Renal pelvis (tissue), 4 donors: ENCODE data around the gene DDX1. TPM values are rescaled to one million over a fixed set of nuclear protein-coding genes. Genes with fewer than 3 reads are reported as not detected.
"Not testable (repeated sequence)": the region's sequence is repeated elsewhere in the genome, so short reads cannot be mapped to it uniquely, and the experiment has no call there.

Source experiments
- DNase-seq: peaks from one replicate; pipeline ENCODE4 v3.0.0-alpha.2; 2013
- polyA plus RNA-seq, 3 donors: library from polyadenylated mRNA; unstranded; fragments of 120-200 nt; gene quantifications; one replicate each; pipeline ENCODE4 v1.2.1, GENCODE V29; 2013; ENCODE audit not compliant: insufficient read length in 3 of 3

Gene DDX1
- polyA plus RNA-seq, 3 donors, result 159 to 177 (median 163) TPM

DNA sequence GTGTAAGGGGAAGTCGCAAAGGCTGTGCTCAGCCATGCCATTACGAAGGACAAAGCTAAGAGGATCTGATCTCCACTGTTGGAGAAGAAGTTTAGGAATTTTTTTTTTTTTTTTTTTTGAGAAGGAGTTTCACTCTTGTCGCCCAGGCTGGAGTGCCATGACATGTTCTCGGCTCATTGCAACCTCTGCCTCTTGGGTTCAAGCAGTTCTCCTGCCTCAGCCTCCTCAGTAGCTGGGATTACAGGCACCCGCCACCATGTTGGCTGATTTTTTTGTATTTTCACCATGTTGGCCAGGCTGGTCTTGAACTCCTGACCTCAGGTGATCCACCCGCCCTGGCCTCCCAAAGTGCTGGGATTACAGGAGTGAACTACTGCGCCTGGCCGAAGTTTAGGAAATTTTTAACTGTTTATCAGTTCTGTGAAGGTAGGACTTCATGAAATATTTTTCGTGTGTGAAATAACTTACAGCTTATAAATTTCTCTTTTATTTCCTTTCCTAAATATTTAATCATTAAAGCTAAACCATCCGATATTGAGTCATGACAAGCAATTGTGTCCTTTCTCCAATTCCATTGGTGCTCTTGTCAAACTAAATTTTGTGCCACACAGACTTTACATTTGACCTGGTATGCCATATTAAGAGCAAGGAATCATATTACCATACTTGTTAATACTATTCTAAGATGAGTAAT, 22.2 kb downstream of the DDX1 start:
- no peak for DNase-seq

GRCh38 chr2:15614545-15615300, 23.1 kb downstream of the DDX1 start:
- DNase-seq, result no peak

GRCh38 chr2:15615301-15615920, 23.7 kb downstream of the DDX1 start:
- no peak for DNase-seq

DNA sequence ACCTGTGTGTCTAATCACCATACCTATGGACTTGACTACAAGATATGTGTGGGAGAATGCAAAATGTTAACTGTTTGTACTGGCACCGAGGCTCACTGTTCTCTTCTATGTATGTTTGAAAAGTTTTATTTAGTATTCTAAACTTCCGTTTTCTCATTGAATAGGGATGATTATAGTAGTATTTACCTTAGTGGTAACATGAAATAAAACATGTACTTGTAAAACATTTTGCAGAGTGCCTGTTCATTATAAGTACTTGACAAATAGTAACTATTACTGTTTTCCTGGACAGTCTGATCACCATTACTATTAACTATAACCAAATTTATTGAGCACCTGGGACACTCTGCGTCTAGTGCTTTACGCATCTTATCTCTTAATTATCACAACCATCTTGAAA, 24.8 kb downstream of the DDX1 start:
- no peak for DNase-seq

- no peak for DNase-seq
These were observed 25.4 kb downstream of the DDX1 start for GRCh38 chr2:15616850-15617777.

DNA sequence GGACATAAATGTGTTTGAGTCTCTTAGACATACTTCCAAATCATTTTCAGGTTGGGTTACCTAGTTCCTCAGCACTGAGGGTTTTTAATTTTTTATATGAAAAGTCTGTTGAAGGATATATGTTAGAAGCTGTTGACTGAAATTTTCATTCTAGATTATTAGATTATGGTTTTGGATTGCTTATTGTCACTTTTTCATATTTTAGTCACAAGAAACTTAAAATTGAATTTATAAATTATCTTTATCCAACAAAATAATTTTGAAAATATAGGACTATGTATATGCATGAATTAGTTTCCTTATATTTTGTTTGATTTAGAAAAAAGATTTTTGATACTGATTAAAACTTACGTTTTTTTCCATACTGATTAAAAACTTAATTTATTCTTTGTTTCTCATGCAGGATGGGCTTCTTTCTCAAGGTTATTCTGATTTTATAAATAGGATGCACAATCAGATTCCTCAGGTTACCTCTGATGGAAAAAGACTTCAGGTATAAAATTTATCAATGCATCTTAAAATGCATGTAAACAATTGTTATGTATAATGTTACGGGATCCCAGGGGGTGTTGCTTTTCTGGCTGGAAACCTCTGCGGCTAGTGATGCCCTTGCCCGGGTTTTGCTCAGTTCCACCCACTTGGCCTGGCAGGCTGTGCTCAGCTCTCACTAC, 26.2 kb downstream of the DDX1 start:
- no peak for DNase-seq

DNA sequence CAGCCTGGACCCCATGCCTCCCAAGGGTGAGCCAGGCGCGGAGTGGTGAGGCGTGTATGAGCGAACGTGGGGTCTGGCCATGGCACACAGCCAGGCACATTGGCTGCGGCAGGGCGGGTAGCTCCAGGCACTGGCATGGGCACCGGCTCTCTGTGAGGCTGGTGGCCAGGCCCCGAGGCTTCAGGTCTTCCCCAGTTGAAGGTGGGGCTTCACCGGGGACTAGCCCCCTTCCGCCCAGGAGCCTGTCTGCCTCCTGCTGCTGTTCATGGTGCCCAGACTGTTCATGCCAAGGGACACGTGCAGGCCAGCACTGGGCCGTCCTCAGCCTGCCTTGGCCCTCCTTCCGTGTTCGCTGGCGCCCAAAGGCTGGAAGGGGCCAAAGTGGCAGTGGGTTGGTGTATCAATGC, 26.8 kb downstream of the DDX1 start:
- DNase-seq, result no peak

GRCh38 chr2:15619076-15619475, 27.4 kb downstream of the DDX1 start:
- DNase-seq, result no peak

DNA sequence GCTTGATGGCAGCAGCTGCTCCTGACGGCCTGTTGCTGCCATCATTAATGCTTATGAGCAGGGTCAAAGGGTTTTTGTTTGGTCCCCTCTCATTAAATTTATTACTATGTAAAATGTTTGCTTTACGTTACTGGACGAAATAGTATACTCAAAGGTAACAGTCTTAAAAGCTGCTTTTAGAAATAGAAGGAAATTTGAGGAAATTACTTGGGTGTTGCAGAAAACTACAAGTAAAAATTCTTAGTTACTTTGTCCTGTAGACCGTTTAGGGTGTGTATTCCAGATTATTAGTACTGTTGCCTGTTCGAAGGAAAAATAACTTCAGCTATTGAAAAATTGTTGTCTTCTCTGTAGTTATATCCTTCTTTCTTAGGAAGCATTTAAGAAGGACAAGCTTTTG, 27.8 kb downstream of the DDX1 start:
- no peak for DNase-seq

- no peak for DNase-seq
These were observed 28.3 kb downstream of the DDX1 start for GRCh38 chr2:15619938-15620337.

DNA sequence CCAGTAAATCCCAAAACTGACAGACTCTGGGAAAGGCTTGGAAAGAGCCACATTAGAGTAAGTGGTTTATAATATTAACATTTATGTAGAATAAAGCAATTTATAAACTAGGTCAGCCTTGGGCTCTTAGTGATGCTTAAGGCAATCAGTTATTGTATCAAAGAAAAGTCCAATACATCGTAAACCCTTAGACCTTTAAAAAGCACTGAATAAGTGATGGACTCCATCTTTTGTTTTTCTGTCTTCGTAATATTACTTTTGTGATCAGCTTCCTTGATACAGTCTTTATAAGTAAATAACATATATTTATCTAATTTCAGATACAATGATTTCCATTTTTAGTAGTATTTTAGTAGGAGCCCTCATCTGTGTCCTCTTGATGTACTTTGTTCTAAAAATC, 28.7 kb downstream of the DDX1 start:
- no peak for DNase-seq

GRCh38 chr2:15620857-15621471, 29.3 kb downstream of the DDX1 start:
- DNase-seq, result no peak

DNA sequence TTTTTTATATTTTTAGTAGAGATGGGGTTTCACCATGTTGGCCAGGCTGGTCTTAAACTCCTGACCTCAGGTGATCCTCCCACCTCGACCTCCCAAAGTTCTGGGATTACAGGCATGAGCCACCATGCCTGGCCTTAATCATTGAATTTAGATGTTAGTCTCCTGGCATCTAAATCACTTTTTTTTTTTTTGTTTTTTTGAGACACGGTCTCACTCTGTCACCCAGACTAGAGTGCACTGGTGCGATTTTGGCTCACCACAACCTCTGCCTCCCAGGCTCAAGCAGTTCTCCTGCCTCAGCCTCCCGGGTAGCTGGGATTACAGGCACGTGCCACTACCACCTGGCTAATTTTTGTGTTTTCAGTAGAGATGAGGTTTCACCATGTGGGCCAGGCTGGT, 29.8 kb downstream of the DDX1 start:
- DNase-seq, result not testable (repeated sequence)

- DNase-seq, result no peak
These were observed 30.5 kb downstream of the DDX1 start for GRCh38 chr2:15622214-15622613.

DNA sequence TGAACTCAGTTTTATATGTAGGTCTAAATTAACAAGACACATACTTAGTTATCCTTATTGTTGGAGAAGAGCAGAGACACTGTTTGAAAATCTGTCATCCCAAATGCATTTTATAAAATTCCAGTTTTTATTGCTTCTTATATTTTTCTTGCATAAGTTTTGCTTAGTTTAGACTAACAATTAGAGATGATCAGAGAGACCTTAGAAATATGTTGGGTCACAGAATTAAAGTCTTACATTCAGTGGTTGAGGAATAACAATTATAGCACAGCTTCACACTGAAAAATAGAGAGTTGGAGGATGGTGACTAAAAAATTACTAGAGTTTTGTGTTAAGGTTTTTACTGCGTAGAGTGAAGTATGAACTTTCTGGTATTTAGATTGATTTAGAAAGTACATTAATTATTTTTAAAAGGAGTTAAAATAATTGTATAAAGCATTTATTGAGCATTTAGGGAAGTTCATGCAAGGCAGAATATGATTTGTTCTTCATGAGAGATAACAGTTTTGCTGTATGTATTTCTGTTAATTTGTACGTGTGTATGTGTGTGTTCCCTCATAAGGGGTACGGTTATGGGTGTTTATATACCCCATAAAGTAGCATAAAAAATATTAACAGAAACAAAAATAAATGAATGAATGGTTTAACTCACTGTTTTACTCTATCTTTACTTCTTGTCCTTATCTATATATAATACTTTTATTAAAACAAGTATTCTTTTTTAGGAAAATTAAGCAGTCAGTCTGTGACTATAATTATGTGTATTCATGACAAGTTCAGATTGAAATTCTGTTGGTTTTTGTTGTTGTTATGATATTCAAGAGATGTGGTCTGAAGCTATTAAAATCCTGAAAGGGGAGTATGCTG, 31.2 kb downstream of the DDX1 start:
- no peak for DNase-seq

- DNase-seq, result no peak
These were observed 31.8 kb downstream of the DDX1 start for GRCh38 chr2:15623481-15623796.

DNA sequence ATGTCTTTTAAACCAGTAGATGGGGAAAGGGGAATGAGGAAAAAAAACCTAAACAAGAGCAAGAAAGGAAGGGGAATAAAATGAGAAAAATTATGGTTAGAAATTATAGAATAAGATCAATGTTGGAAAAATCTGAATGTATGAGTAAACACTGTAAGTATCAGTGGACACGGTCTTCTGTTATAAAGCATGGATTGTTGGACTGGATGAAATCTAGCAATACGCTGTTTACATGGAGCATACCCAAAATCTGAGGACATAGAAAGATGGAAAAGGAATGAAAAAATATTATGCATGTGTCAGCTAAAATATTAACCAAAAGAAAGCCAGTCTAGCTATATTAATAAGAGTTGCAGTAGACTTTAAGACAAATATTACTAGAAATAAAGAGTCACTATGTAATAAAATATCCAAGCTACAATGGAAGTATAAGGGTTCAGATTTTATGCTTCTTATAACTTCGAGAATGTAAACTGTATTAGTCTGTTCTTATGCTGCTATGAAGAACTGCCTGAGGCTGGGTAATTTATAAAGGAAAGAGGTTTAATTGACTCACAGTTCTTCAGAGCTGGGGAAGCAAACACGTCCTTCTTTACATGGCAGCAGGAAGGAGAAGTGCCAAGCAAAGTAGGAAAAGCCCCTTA, 32.4 kb downstream of the DDX1 start:
- DNase-seq, result no peak

DNA sequence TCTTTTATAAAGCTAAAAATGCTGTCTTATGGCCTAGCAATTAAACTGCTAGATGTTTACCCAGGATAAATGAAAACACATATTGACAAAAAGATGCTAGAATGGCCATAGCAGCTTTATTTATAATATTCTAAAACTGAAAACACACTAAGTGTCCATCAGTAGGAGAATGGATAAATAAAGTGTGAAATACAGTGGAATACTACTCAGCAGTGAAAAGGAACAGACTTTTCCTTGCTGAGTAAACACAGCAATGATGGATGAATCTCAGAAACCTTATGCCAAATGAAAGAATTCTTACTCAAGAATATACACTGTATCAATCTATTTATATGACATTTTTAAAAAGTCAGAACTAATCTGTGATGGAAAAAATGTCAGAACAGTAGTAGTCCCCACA, 33.2 kb downstream of the DDX1 start:
- no peak for DNase-seq

GRCh38 chr2:15625344-15626036, 33.8 kb downstream of the DDX1 start:
- no peak for DNase-seq
